Measurements from ENCODE around the gene TMEM184B. TPM values are rescaled to one million over a fixed set of nuclear protein-coding genes. Genes with fewer than 3 reads are reported as not detected.

Gene TMEM184B
- total RNA-seq, 1 donor from 2014 or later = 39.1 TPM

- H3K4me3 Mint-ChIP-seq = no peak overlapping the region
- peaks cover 60% of the 10 kb centered on the region for H3K4me1 Mint-ChIP-seq (ENCODE audit: low read depth)
- peak overlapping the region; percentile 58 for H3K27ac Mint-ChIP-seq
- intact Hi-C loops (cut with micrococcal nuclease) = no loop called here
- DNase-seq (ENCODE audit: low spot score) = no peak
- peaks cover 8% of the 10 kb centered on the region for H3K36me3 Mint-ChIP-seq (ENCODE audit: low read depth)
- H3K9me3 Mint-ChIP-seq = no peaks in the 10 kb centered on the region
- H3K27me3 Mint-ChIP-seq (ENCODE audit: insufficient read depth) = no peaks in the 10 kb centered on the region
These were observed 96.6 kb downstream of the TMEM184B start for GRCh38 chr22:38176170-38176741.

GRCh38 chr22:38175206-38176118 is 97.3 kb downstream of the TMEM184B start:
- no peaks in the 10 kb centered on the region for H3K27me3 Mint-ChIP-seq (ENCODE audit: insufficient read depth)
- no peak for DNase-seq (ENCODE audit: low spot score)
- no peaks in the 10 kb centered on the region for H3K9me3 Mint-ChIP-seq
- peaks cover 52% of the 10 kb centered on the region for H3K4me1 Mint-ChIP-seq (ENCODE audit: low read depth)
- intact Hi-C loops (cut with micrococcal nuclease) = no loop called here
- H3K27ac Mint-ChIP-seq = no peak overlapping the region
- H3K36me3 Mint-ChIP-seq (ENCODE audit: low read depth) = peaks cover 9% of the 10 kb centered on the region
- H3K4me3 Mint-ChIP-seq = no peak overlapping the region

- Mint-ChIP-seq H3K4me3 (no peak overlapping the region), H3K36me3 (ENCODE audit: low read depth) (peaks cover 9% of the 10 kb centered on the region), H3K27ac (peak overlapping the region; percentile 67), H3K27me3 (ENCODE audit: insufficient read depth) (no peaks in the 10 kb centered on the region), H3K9me3 (no peaks in the 10 kb centered on the region), H3K4me1 (ENCODE audit: low read depth) (peaks cover 44% of the 10 kb centered on the region)
- intact Hi-C loops (cut with micrococcal nuclease) = no loop called here
- DNase-seq (ENCODE audit: low spot score) = no peak
These were observed 98.2 kb downstream of the TMEM184B start for GRCh38 chr22:38174626-38175025.

- intact Hi-C loops (cut with micrococcal nuclease) = no loop called here
- DNase-seq (ENCODE audit: low spot score) = no peak
- peaks cover 5% of the 10 kb centered on the region for H3K36me3 Mint-ChIP-seq (ENCODE audit: low read depth)
- H3K9me3 Mint-ChIP-seq = no peaks in the 10 kb centered on the region
- no peaks in the 10 kb centered on the region for H3K27me3 Mint-ChIP-seq (ENCODE audit: insufficient read depth)
- H3K4me1 Mint-ChIP-seq (ENCODE audit: low read depth) = peaks cover 35% of the 10 kb centered on the region
- no peak overlapping the region for H3K4me3 Mint-ChIP-seq
- H3K27ac Mint-ChIP-seq = no peak overlapping the region
These were observed 99.2 kb downstream of the TMEM184B start for GRCh38 chr22:38173641-38173906.

GRCh38 chr22:38172832-38173640 is 99.8 kb downstream of the TMEM184B start:
- DNase-seq (ENCODE audit: low spot score) = no peak
- peaks cover 6% of the 10 kb centered on the region for H3K36me3 Mint-ChIP-seq (ENCODE audit: low read depth)

GRCh38 chr22:38171927-38172831 is 100.6 kb downstream of the TMEM184B start:
- Mint-ChIP-seq H3K27me3 (ENCODE audit: insufficient read depth) (no peaks in the 10 kb centered on the region), H3K27ac (no peak overlapping the region), H3K9me3 (no peaks in the 10 kb centered on the region), H3K4me3 (no peak overlapping the region), H3K4me1 (ENCODE audit: low read depth) (peaks cover 27% of the 10 kb centered on the region), H3K36me3 (ENCODE audit: low read depth) (peaks cover 10% of the 10 kb centered on the region)
- DNase-seq (ENCODE audit: low spot score) = no peak
- intact Hi-C loops (cut with micrococcal nuclease) = no loop called here

More at GRCh38 chr22:38172832-38173640, 99.8 kb downstream of the TMEM184B start:
- Mint-ChIP-seq H3K9me3 (no peaks in the 10 kb centered on the region), H3K4me3 (no peak overlapping the region), H3K27me3 (ENCODE audit: insufficient read depth) (no peaks in the 10 kb centered on the region), H3K4me1 (ENCODE audit: low read depth) (peaks cover 33% of the 10 kb centered on the region), H3K27ac (peak overlapping the region; percentile 57)
- intact Hi-C loops (cut with micrococcal nuclease) = no loop called here

GRCh38 chr22:38170469-38170868 is 102.3 kb downstream of the TMEM184B start:
- no peak for DNase-seq (ENCODE audit: low spot score)
- Mint-ChIP-seq H3K27me3 (ENCODE audit: insufficient read depth) (no peaks in the 10 kb centered on the region), H3K9me3 (no peaks in the 10 kb centered on the region), H3K4me3 (no peak overlapping the region), H3K27ac (no peak overlapping the region), H3K36me3 (ENCODE audit: low read depth) (peaks cover 10% of the 10 kb centered on the region), H3K4me1 (ENCODE audit: low read depth) (peaks cover 10% of the 10 kb centered on the region)
- intact Hi-C loops (cut with micrococcal nuclease) = no loop called here

Other genes starting within 250 kb of the TMEM184B start
- gene PICK1, start 215.6 kb downstream of the TMEM184B start, total RNA-seq = 12.0 and 14.8 TPM in 2 replicates
- gene SLC16A8, start 188.8 kb downstream of the TMEM184B start, total RNA-seq = 0.34 TPM in 1 of 2 replicates, not detected in the other
- gene BAIAP2L2, start 162.3 kb downstream of the TMEM184B start, total RNA-seq = 0.29 and 0.32 TPM in 2 replicates
- gene PLA2G6, start 91.2 kb downstream of the TMEM184B start, total RNA-seq = 34.8 and 34.9 TPM in 2 replicates
- gene MAFF, start 71.0 kb downstream of the TMEM184B start, total RNA-seq = 12.3 and 12.5 TPM in 2 replicates
- 151 and 154 TPM in 2 replicates for gene CSNK1E, start 44.4 kb upstream of the TMEM184B start, total RNA-seq
- not detected in 2 replicates for gene KCNJ4, start 182.2 kb upstream of the TMEM184B start, total RNA-seq
- gene KDELR3, start 195.1 kb upstream of the TMEM184B start, total RNA-seq = 1.1 and 1.3 TPM in 2 replicates
- gene DDX17, start 233.3 kb upstream of the TMEM184B start, total RNA-seq = 356 and 358 TPM in 2 replicates